ENCODE results near the gene C2CD2L. TPM values are rescaled to one million over a fixed set of nuclear protein-coding genes. Genes with fewer than 3 reads are reported as not detected.

C2CD2L gene
- polyA plus RNA-seq, 1 of the 3 experiments (the other 2 are of a cell fraction) = 8.6 TPM

DNA sequence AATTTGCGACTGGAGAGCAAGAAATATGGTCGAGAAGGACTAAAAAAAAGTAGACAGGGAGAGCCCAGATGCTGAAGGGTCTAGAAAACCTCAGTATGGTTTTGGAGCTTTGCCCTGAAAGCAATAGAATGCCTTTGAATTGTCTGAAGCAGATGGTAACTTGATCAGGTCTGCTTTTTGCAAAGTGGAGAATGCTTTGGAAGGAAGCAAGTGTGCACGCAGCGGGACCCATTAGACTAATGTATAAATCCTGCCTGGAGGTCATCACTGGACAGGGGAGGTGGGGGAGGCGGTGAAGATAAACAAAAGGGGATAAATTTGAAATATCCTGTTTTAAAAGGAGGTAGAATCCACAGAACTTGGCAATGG is 13.5 kb downstream of the C2CD2L start:
- Histone ChIP-seq H3K9ac (peak overlapping the region; percentile 63), H3K79me2 (ENCODE audit: insufficient read depth) (peaks cover 39% of the 10 kb centered on the region), H3K9me3 (no peaks in the 10 kb centered on the region), H2AFZ (ENCODE audit: low read depth) (peak overlapping the region; percentile 89), H3F3A (replicated peaks; ENCODE audit: insufficient read depth) (peaks cover 12% of the 10 kb centered on the region), H3K36me3 (replicated peaks in 1 of 2; ENCODE audit: control insufficient read depth in 1 of 2, insufficient read depth in 2 of 2, low read length in 1 of 2) (peaks cover 5 to 24% of the 10 kb centered on the region in 2 experiments), H3K9me2 (no peaks in the 10 kb centered on the region), H3K4me1 (ENCODE audit: control insufficient read depth in 1 of 2, insufficient read depth in 2 of 2, low read depth in 1 of 2, low read length in 1 of 2) (peaks cover 13 to 17% of the 10 kb centered on the region in 2 experiments; a peak in 3 of 4 replicates), H3K27ac (ENCODE audit: low read depth in 2 of 2, low read length in 1 of 2) (peak overlapping the region; percentile 55 to 92; a peak in 3 of 4 replicates), H3K4me3 (ENCODE audit: low read depth in 2 of 2, low read length in 1 of 2) (peak overlapping the region; percentile 48 to 62), H3K27me3 (ENCODE audit: insufficient read depth) (no peaks in the 10 kb centered on the region), H3K4me2 (peak overlapping the region; percentile 81), H4K20me1 (ENCODE audit: insufficient read depth) (no peaks in the 10 kb centered on the region)
- ChIA-PET POLR2A (interaction anchor here (1.5 kb wide), 2 partner anchors 9 to 14 kb away, joined by 9 to 11 read pairs; partner anchors contain the start of gene C2CD2L), CTCF (interaction anchor here (0.9 to 1.3 kb wide), 4 partner anchors 14 to 431 kb away, joined by 3 to 6 read pairs (median 4); no protein-coding TSS in a partner anchor)
- 13% methylated on average over 5 of the region's 5 CpGs for WGBS (ENCODE audit: low lambda C conversion rate)
- TF ChIP-seq NFIC (IDR thresholded peaks at IDR 0.05; ENCODE audit: borderline replicate concordance) (no peak), FOXM1 (IDR thresholded peaks at IDR 0.05; ENCODE audit: low read depth) (no peak), YY1 (IDR thresholded peaks at IDR 0.05; ENCODE audit: low read depth) (no peak), CTCF (IDR thresholded peaks at IDR 0.05) (no peak), RXRA (IDR thresholded peaks at IDR 0.05; ENCODE audit: borderline replicate concordance, low read depth) (no peak), JUND (IDR thresholded peaks at IDR 0.05) (no peak), RFX5 (IDR thresholded peaks at IDR 0.05; ENCODE audit: low read length) (no peak), GATA2 (CRISPR knock-in tag; IDR thresholded peaks at IDR 0.05) (no peak), SIN3A (IDR thresholded peaks at IDR 0.05; ENCODE audit: borderline replicate concordance, low read depth, low read length) (no peak), NRF1 (IDR thresholded peaks at IDR 0.05; ENCODE audit: low read depth, low read length) (no peak), USF1 (IDR thresholded peaks at IDR 0.05; ENCODE audit: borderline replicate concordance, low read depth) (no peak), TCF12 (IDR thresholded peaks at IDR 0.05) (0 out of 2 replicates have a peak, but pooled peaks have one; percentile 10)
- TF ChIP-seq, protein P1, sequence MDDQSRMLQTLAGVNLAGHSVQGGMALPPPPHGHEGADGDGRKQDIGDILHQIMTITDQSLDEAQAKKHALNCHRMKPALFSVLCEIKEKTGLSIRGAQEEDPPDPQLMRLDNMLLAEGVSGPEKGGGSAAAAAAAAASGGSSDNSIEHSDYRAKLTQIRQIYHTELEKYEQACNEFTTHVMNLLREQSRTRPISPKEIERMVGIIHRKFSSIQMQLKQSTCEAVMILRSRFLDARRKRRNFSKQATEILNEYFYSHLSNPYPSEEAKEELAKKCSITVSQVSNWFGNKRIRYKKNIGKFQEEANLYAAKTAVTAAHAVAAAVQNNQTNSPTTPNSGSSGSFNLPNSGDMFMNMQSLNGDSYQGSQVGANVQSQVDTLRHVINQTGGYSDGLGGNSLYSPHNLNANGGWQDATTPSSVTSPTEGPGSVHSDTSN (IDR thresholded peaks at IDR 0.05) = 0 out of 2 replicates have a peak, but pooled peaks have one; percentile 3
- peak; percentile 65 for DNase-seq

All from SK-N-SH (cell line).